Lung microvascular endothelial cell (primary cell): ENCODE data around the gene GOLGA8J. TPM values are rescaled to one million over a fixed set of nuclear protein-coding genes. Genes with fewer than 3 reads are reported as not detected.
"Not testable (repeated sequence)": the region's sequence is repeated elsewhere in the genome, so short reads cannot be mapped to it uniquely, and the experiment has no call there.

Experiments
- DNase-seq, 2 donors: peaks; one replicate each; pipeline versions ENCODE4 v3.0.0 to v3.0.0-alpha.2; 2010; ENCODE audit warnings: low read depth in 2 of 2
- total RNA-seq: library from RNA; depleted of rRNA; stranded (reverse); fragments of >200 nt; gene quantifications from 2 replicates; pipeline ENCODE4 v1.2.1, GENCODE V29; 2014

Gene GOLGA8J
- total RNA-seq, 1 donor from 2014 or later = not detected

- no peak for DNase-seq
Measured at GRCh38 chr15:30072630-30073029, 10.1 kb upstream of the GOLGA8J start.

GRCh38 chr15:30073915-30074314 is 8.8 kb upstream of the GOLGA8J start:
- no peak for DNase-seq

- DNase-seq = not testable (repeated sequence)
Measured at GRCh38 chr15:30080816-30081215, 1.9 kb upstream of the GOLGA8J start.

- DNase-seq = not testable (repeated sequence)
Measured at GRCh38 chr15:30097827-30098226, 15.1 kb downstream of the GOLGA8J start.

- not testable (repeated sequence) for DNase-seq
Measured at GRCh38 chr15:30102890-30103289, 20.1 kb downstream of the GOLGA8J start.

GRCh38 chr15:30103941-30104507 is 21.3 kb downstream of the GOLGA8J start:
- not testable (repeated sequence) for DNase-seq

- not testable (repeated sequence) for DNase-seq
Measured at GRCh38 chr15:30110591-30110990, 27.8 kb downstream of the GOLGA8J start.

GRCh38 chr15:30130066-30130465 is 47.3 kb downstream of the GOLGA8J start:
- peak in 1 of 2 donors; percentile 0 for DNase-seq

- DNase-seq = not testable (repeated sequence)
Measured at GRCh38 chr15:30134751-30135150, 52.0 kb downstream of the GOLGA8J start, which contains the start of gene GOLGA8T. Gene GOLGA8T (plus strand): TSS chr15:30135051. CDS start chr15:30135149, 98 bp downstream.

Other genes starting within 250 kb of the GOLGA8J start
- gene GOLGA8T, start 52.1 kb downstream of the GOLGA8J start, total RNA-seq = under 0.01 TPM in 1 of 2 replicates, not detected in the other